ENCODE measurements around the gene ABCD3.

DNA sequence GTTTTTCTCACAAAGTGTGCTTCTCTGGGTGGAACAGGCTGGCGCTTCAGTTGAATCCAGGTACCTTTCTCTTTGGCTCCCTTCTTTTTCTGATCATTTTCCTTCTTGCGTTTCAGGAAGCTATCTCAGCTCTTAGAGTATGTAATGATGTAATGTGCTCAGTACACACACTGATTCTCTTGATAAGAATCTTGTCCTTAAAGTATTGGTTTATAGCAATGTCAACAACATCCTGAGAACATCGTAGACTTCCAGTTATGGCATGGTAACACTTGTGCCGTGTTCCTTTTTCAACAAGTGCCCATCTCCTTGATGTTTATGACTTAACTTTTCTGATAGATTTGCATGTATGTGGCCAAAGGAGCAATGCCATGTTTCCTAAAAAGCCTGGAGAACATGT lies 11.7 kb upstream of the ABCD3 start:
- TF ChIP-seq CTCF (conservative IDR thresholded peaks at IDR 0.05; ENCODE audit: low read depth, low read length) (no peak), FOS (IDR thresholded peaks at IDR 0.05; ENCODE audit: low read depth, low read length) (no peak), SMC3 (IDR thresholded peaks at IDR 0.05; ENCODE audit: low read depth, low read length) (no peak), CEBPB (IDR thresholded peaks at IDR 0.05; ENCODE audit: low read depth, low read length) (no peak), POLR2A (IDR thresholded peaks at IDR 0.05; ENCODE audit: low read depth, low read length) (no peak), USF2 (IDR thresholded peaks at IDR 0.05; ENCODE audit: low read depth, low read length) (no peak)
